AG09309 (cell line): ENCODE results near the gene MCM9.
"Not testable (repeated sequence)": the region's sequence is repeated elsewhere in the genome, so short reads cannot be mapped to it uniquely, and the experiment has no call there.

Source experiments
- DNase-seq: peaks from one replicate; pipeline ENCODE4 v3.0.0-alpha.2; 2010; ENCODE audit warnings: low read depth
- H3K4me3 ChIP-seq: 2 replicates; pipeline ENCODE4 v1.5.1; 2011; ENCODE audit warnings: mild to moderate bottlenecking, low read depth, low read length, moderate library complexity; ENCODE audit not compliant: control insufficient read depth
- CTCF ChIP-seq: IDR thresholded peaks from 2 replicates; pipeline ENCODE4 v1.5.1; 2011; ENCODE audit warnings: mild to moderate bottlenecking, low read depth, low read length, inconsistent platforms; ENCODE audit not compliant: insufficient read depth, control insufficient read depth; ENCODE audit errors: missing control alignments

The MCM9 gene

GRCh38 chr6:118871331-118871730, 63.6 kb downstream of the MCM9 start:
- no peak for DNase-seq
- no peak overlapping the region for H3K4me3 ChIP-seq
- TF ChIP-seq CTCF: no peak

- no peak for DNase-seq
- H3K4me3 ChIP-seq: no peak overlapping the region
Observed at GRCh38 chr6:118869894-118870589, 64.9 kb downstream of the MCM9 start.

GRCh38 chr6:118869350-118869749, 65.6 kb downstream of the MCM9 start:
- DNase-seq: no peak
- TF ChIP-seq CTCF: no peak
- H3K4me3 ChIP-seq: no peak overlapping the region

More at GRCh38 chr6:118869894-118870589, 64.9 kb downstream of the MCM9 start:
- TF ChIP-seq CTCF: no peak

DNA sequence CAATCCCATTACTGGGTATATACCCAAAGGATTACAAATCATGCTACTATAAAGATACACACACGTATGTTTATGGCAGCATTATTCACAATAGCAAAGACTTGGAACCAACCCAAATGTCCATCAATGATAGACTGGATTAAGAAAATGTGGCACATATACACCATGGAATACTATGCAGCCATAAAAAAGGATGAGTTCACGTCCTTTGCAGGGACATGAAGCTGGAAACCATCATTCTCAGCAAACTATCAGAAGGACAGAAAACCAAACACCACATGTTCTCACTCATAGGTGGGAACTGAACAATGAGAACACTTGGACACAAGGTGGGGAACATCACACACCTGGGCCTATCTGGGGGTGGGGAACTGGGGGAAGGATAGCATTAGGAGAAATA, 66.1 kb downstream of the MCM9 start:
- DNase-seq, H3K4me3 ChIP-seq: not testable (repeated sequence)

DNA sequence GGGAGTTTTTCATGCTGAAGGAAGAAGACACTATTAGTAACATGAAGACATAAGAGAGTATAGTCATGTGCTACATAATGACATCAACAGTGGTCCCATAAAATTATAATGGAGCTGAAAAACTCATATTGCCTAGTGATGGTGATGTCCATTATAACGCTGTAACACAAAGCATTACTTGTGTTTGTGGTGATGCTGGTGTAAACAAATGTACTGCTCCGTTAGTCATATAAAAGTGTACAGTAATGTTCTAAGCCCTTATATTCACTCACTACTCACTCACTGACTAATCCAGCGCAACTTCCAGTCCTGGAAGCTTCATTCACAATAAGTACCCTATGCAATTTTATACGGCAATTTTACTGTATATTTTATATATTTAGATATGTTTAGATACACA, 67.8 kb downstream of the MCM9 start:
- no peak for TF ChIP-seq CTCF
- no peak overlapping the region for H3K4me3 ChIP-seq
- DNase-seq: no peak

GRCh38 chr6:118865100-118865391, 69.9 kb downstream of the MCM9 start:
- no peak for DNase-seq
- H3K4me3 ChIP-seq: no peak overlapping the region
- no peak for TF ChIP-seq CTCF

DNA sequence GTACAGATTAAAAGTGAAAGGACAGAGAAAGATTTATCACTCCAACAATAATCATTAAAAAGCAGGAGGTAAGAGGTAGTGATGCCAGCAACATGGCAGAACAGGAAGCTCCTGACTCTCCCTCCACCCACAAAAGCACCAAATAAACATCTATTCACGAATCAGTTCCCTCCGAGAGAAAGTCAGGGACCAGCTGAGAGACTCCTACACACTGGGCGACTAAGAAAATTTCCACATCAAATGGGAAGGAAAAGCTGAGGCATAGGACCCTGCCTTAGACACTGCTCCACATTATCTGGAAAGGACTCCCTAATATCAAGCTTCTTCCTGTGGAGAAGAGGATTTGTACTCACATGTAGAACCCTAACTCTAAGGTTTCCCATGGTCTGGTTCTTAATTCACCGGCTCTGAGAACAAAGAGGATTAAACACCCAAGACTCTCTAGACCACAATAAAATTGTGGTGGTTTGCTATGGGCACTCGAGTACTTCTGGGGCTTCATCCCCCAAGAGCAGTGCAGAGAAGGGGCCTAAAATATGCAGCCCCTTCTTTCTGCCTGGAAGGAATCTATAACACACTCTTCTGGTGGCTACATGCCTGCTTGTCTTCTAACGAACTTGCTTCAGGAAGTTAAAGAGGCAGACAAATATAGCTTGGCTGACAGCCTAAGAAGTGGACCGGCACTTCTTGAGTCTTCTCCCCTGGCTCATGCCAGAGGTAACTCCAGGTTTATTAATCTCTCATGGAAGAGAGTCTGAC, 70.4 kb downstream of the MCM9 start:
- no peak overlapping the region for H3K4me3 ChIP-seq
- DNase-seq: no peak
- TF ChIP-seq CTCF: no peak
